ENCODE measurements around the gene GDF10. TPM values are rescaled to one million over a fixed set of nuclear protein-coding genes. Genes with fewer than 3 reads are reported as not detected.

The GDF10 gene
- total and polyA plus RNA-seq, 10 of the 15 experiments (the other 5 are each of a cell fraction or from before 2014, with no cell fraction given): not detected

- no peak for TF ChIP-seq SIN3A (IDR thresholded peaks at IDR 0.05; ENCODE audit: low read depth, low read length)
- TF ChIP-seq TCF3 (IDR thresholded peaks at IDR 0.05; ENCODE audit: borderline replicate concordance, insufficient read depth, low read depth, low read length): no peak
- no peak for TF ChIP-seq RBBP5 (conservative IDR thresholded peaks at IDR 0.05)
These were observed 3.7 kb upstream of the GDF10 start (continued) for GRCh38 chr10:47296156-47296894.

DNA sequence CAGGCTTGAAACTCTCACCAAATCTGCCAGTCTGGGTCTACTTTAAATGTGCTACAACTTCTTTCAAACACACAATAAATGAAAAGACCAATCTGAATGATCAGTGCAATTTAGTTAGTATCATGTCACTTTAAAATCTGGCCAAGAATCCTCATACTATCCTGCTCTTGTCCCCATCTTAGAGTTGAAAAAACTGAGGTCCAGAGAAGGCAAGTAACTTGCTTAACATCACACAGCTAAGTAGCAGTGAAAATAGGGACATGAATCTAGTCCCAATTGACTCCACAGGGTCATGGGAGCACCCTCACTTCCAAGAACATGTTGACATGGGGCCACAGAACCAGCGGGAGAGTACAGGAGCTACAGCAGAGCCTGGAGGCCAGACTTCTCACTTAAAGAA, 3.1 kb upstream of the GDF10 start:
- Histone ChIP-seq H4K20me1 (ENCODE audit: control insufficient read depth, insufficient read depth) (no peaks in the 10 kb centered on the region), H3K4me3 (no peak overlapping the region), H3K9me3 (replicated peaks; ENCODE audit: control insufficient read depth, insufficient read depth, low read length) (no peaks in the 10 kb centered on the region), H3K4me2 (ENCODE audit: control insufficient read depth, insufficient read depth) (no peak overlapping the region), H2AFZ (ENCODE audit: control insufficient read depth, low read depth, low read length) (no peak overlapping the region), H3K4me1 (ENCODE audit: control insufficient read depth, insufficient read depth, low read length) (no peaks in the 10 kb centered on the region), H3K27ac (ENCODE audit: control insufficient read depth, insufficient read depth) (no peak overlapping the region), H3K27me3 (replicated peaks in 1 of 2; ENCODE audit: control insufficient read depth in 2 of 2, insufficient read depth in 2 of 2, low read length in 1 of 2) (peaks cover 3 to 9% of the 10 kb centered on the region in 2 experiments; a peak in 3 of 4 replicates), H3K9ac (ENCODE audit: control insufficient read depth, insufficient read depth, low read length) (no peak overlapping the region), H3K36me3 (ENCODE audit: control insufficient read depth in 2 of 2, insufficient read depth in 2 of 2, low read length in 1 of 2) (no peaks in the 10 kb centered on the region), H3K79me2 (ENCODE audit: control insufficient read depth, insufficient read depth, low read length) (no peaks in the 10 kb centered on the region)
- TF ChIP-seq POU2F2 (IDR thresholded peaks at IDR 0.05; ENCODE audit: borderline replicate concordance, low read depth, low read length): no peak
- POLR2A ChIA-PET: interaction anchor here (0.5 kb wide), 1 partner anchor 59 kb away, joined by 3 read pairs; no protein-coding TSS in a partner anchor
- FAIRE-seq (no peak), DNase-seq (ENCODE audit: low read depth, low spot score) (no peak), ATAC-seq (no peak)
- SMC1A ChIA-PET (ENCODE audit: uncharacterized antibody, unreplicated experiment): interaction anchor here (0.8 to 1.4 kb wide), 2 partner anchors 9 to 249 kb away, joined by 3 read pairs; no protein-coding TSS in a partner anchor
- RAD21 ChIA-PET (ENCODE audit: unreplicated experiment): interaction anchor here (1.9 kb wide), 1 partner anchor 249 kb away, joined by 5 read pairs; no protein-coding TSS in a partner anchor
- in situ Hi-C loops (cut with MboI) (no loop called here), intact Hi-C loops (cut with micrococcal nuclease; ENCODE audit: unreplicated experiment) (no loop called here)
- WGBS (ENCODE audit: insufficient coverage, insufficient replicate concordance, low lambda C conversion rate, missing lambda C conversion rate): 4% methylated on average over 1 of the region's 1 CpG
- BruUV-seq (replicated peaks): no TSS peak
- CTCF ChIA-PET: interaction anchor here (1.0 to 2.1 kb wide), 3 partner anchors 15 to 249 kb away, joined by 3 to 10 read pairs (median 9); no protein-coding TSS in a partner anchor
